Measurements from ENCODE around the gene ZNF569. TPM values are rescaled to one million over a fixed set of nuclear protein-coding genes. Genes with fewer than 3 reads are reported as not detected.

Gene ZNF569
- total and polyA plus RNA-seq, 2 donors (not counting 3 experiments of a cell fraction or from before 2014, with no cell fraction given) = 0.86 to 4.4 TPM

- Histone ChIP-seq H2AFZ (ENCODE audit: low read depth, low read length) (no peak overlapping the region), H3K9ac (replicated peaks; ENCODE audit: extremely low read depth, insufficient read depth, low read length) (peak overlapping the region; percentile 42), H4K20me1 (replicated peaks; ENCODE audit: control insufficient read depth, extremely low read depth, insufficient read depth, low read length) (no peaks in the 10 kb centered on the region), H3K4me3 (replicated peaks in 1 of 3; ENCODE audit: insufficient read depth in 1 of 3, low read depth in 1 of 3, low read length in 3 of 3) (no peak overlapping the region), H3K27me3 (ENCODE audit: control insufficient read depth in 2 of 2, insufficient read depth in 2 of 2, low read length in 2 of 2) (no peaks in the 10 kb centered on the region), H3K36me3 (ENCODE audit: control insufficient read depth in 2 of 2, extremely low read depth in 1 of 2, insufficient read depth in 2 of 2, low read length in 2 of 2) (peaks cover 10 to 11% of the 10 kb centered on the region in 2 experiments), H3K27ac (ENCODE audit: insufficient read depth, low read depth, low read length) (peak overlapping the region; percentile 84), H3K4me1 (ENCODE audit: control insufficient read depth, extremely low read depth, insufficient read depth, low read length) (peaks cover 16% of the 10 kb centered on the region), H3K9me3 (replicated peaks; ENCODE audit: control insufficient read depth, insufficient read depth, low read length) (no peaks in the 10 kb centered on the region), H3K4me2 (ENCODE audit: insufficient read depth, low read length) (peak overlapping the region; percentile 48), H3K9me1 (replicated peaks; ENCODE audit: control insufficient read depth, extremely low read depth, insufficient read depth, low read length) (no peaks in the 10 kb centered on the region), H3K79me2 (ENCODE audit: control insufficient read depth, insufficient read depth, low read length) (no peaks in the 10 kb centered on the region)
- FAIRE-seq (peak; percentile 89), DNase-seq (ENCODE audit: low read depth, low spot score) (peak; percentile 93)
- dilution Hi-C loops (cut with MboI; ENCODE audit: extremely low pct_ligation_motif_present, low sequenced_read_pairs) = no loop called here
- ChIA-PET POLR2A (no interaction called here), CTCF (interaction anchor here (0.8 to 1.9 kb wide), 5 partner anchors 9 to 417 kb away, joined by 3 to 8 read pairs (median 4); partner anchors contain the start of genes ZNF527 and ZNF573)
- intact Hi-C loops (cut with micrococcal nuclease) = loop anchor here (1.0 to 2.0 kb wide), 3 partner anchors 9 to 45 kb away; partner anchors contain the start of gene ZNF527
- peak; percentile 24 for TF ChIP-seq GATA2 (IDR thresholded peaks at IDR 0.05; ENCODE audit: insufficient read depth, insufficient read length, low read depth, low read length)
- TF ChIP-seq, protein P1, sequence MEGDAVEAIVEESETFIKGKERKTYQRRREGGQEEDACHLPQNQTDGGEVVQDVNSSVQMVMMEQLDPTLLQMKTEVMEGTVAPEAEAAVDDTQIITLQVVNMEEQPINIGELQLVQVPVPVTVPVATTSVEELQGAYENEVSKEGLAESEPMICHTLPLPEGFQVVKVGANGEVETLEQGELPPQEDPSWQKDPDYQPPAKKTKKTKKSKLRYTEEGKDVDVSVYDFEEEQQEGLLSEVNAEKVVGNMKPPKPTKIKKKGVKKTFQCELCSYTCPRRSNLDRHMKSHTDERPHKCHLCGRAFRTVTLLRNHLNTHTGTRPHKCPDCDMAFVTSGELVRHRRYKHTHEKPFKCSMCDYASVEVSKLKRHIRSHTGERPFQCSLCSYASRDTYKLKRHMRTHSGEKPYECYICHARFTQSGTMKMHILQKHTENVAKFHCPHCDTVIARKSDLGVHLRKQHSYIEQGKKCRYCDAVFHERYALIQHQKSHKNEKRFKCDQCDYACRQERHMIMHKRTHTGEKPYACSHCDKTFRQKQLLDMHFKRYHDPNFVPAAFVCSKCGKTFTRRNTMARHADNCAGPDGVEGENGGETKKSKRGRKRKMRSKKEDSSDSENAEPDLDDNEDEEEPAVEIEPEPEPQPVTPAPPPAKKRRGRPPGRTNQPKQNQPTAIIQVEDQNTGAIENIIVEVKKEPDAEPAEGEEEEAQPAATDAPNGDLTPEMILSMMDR (IDR thresholded peaks at IDR 0.05; ENCODE audit: extremely low read depth in 1 of 2, insufficient read depth in 1 of 2, low read depth in 1 of 2, low read length in 2 of 2) = no peak
- TF ChIP-seq, protein P2, sequence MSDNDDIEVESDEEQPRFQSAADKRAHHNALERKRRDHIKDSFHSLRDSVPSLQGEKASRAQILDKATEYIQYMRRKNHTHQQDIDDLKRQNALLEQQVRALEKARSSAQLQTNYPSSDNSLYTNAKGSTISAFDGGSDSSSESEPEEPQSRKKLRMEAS (IDR thresholded peaks at IDR 0.05; ENCODE audit: insufficient read depth, insufficient read length) = no peak
- TF ChIP-seq FOS (IDR thresholded peaks at IDR 0.05; ENCODE audit: borderline replicate concordance, insufficient read depth, low read length) = peak; percentile 84
- no peak for TF ChIP-seq MYC (IDR thresholded peaks at IDR 0.05; ENCODE audit: low read depth, low read length)
- peak; percentile 88 for TF ChIP-seq JUN (IDR thresholded peaks at IDR 0.05; ENCODE audit: borderline replicate concordance, insufficient read depth, insufficient read length, low read depth)
- TF ChIP-seq POLR2AphosphoS5 (IDR thresholded peaks at IDR 0.05; ENCODE audit: insufficient read depth, low read depth, low read length) = peak; percentile 92
- no TSS peak for BruUV-seq (replicated peaks)
Measured at GRCh38 chr19:37361994-37362393, 105.2 kb downstream of the ZNF569 start.

Other genes with a start within 250 kb of the ZNF569 start
- gene ZNF383, start 249.2 kb downstream of the ZNF569 start, total RNA-seq = 4.9 and 7.1 TPM in 2 replicates
- gene ZNF383, start 249.2 kb downstream of the ZNF569 start, polyA plus RNA-seq = 1.5 and 1.7 TPM in 2 replicates
- gene ZNF527, start 96.3 kb downstream of the ZNF569 start, total RNA-seq = 3.4 and 3.6 TPM in 2 replicates
- gene ZNF527, start 96.3 kb downstream of the ZNF569 start, polyA plus RNA-seq = 1.7 and 2.9 TPM in 2 replicates
- gene ZNF570, start 1.9 kb upstream of the ZNF569 start, total RNA-seq = 3.9 and 5.0 TPM in 2 replicates
- 0.84 and 1.0 TPM in 2 replicates for gene ZNF570, start 1.9 kb upstream of the ZNF569 start, polyA plus RNA-seq
- gene ZNF793, start 39.5 kb upstream of the ZNF569 start, total RNA-seq = 0.78 and 3.8 TPM in 2 replicates
- gene ZNF793, start 39.5 kb upstream of the ZNF569 start, polyA plus RNA-seq = 0.37 and 0.40 TPM in 2 replicates
- 2.0 and 2.1 TPM in 2 replicates for gene ZNF571, start 127.3 kb upstream of the ZNF569 start, total RNA-seq
- gene ZNF571, start 127.3 kb upstream of the ZNF569 start, polyA plus RNA-seq = 0.70 and 0.78 TPM in 2 replicates
- 0.75 and 0.83 TPM in 2 replicates for gene ZNF540, start 127.4 kb upstream of the ZNF569 start, total RNA-seq
- 0.08 and 0.25 TPM in 2 replicates for gene ZNF540, start 127.4 kb upstream of the ZNF569 start, polyA plus RNA-seq
- 7.6 and 11.1 TPM in 2 replicates for gene ZFP30, start 188.0 kb upstream of the ZNF569 start, total RNA-seq
- gene ZFP30, start 188.0 kb upstream of the ZNF569 start, polyA plus RNA-seq = 1.6 and 1.7 TPM in 2 replicates

Data from endothelial cell of umbilical vein (primary cell).